ENCODE results near the gene ATF7. TPM values are rescaled to one million over a fixed set of nuclear protein-coding genes. Genes with fewer than 3 reads are reported as not detected.

The ATF7 gene
- polyA plus RNA-seq, 1 of the 3 experiments (the other 2 are of a cell fraction) = 12.8 TPM

- Histone ChIP-seq H3K4me3 (ENCODE audit: low read depth in 2 of 2, low read length in 1 of 2) (no peak overlapping the region), H3K27ac (ENCODE audit: low read depth in 2 of 2, low read length in 1 of 2) (no peak overlapping the region), H2AFZ (ENCODE audit: low read depth) (no peak overlapping the region), H3K9me2 (no peaks in the 10 kb centered on the region), H3K4me2 (no peak overlapping the region), H3K9ac (no peak overlapping the region), H3K27me3 (ENCODE audit: insufficient read depth) (no peaks in the 10 kb centered on the region), H3K36me3 (replicated peaks in 1 of 2; ENCODE audit: control insufficient read depth in 1 of 2, insufficient read depth in 2 of 2, low read length in 1 of 2) (peaks cover 52 to 62% of the 10 kb centered on the region in 2 experiments), H3F3A (replicated peaks; ENCODE audit: insufficient read depth) (no peaks in the 10 kb centered on the region), H4K20me1 (ENCODE audit: insufficient read depth) (no peaks in the 10 kb centered on the region), H3K79me2 (ENCODE audit: insufficient read depth) (no peaks in the 10 kb centered on the region), H3K4me1 (ENCODE audit: control insufficient read depth in 1 of 2, insufficient read depth in 2 of 2, low read depth in 1 of 2, low read length in 1 of 2) (no peaks in the 10 kb centered on the region), H3K9me3 (no peaks in the 10 kb centered on the region)
- WGBS (ENCODE audit: low lambda C conversion rate) = 80% methylated on average over 6 of the region's 6 CpGs
- POLR2A ChIA-PET = no interaction called here
- no peak for DNase-seq
- TF ChIP-seq USF2 (IDR thresholded peaks at IDR 0.05; ENCODE audit: borderline replicate concordance, low read depth, low read length) = no peak
- no peak for TF ChIP-seq IRF3 (IDR thresholded peaks at IDR 0.05; ENCODE audit: low read depth, low read length)
- TF ChIP-seq GATA2 (CRISPR knock-in tag; IDR thresholded peaks at IDR 0.05) = no peak
- TF ChIP-seq CTCF (IDR thresholded peaks at IDR 0.05) = no peak
- TF ChIP-seq TEAD4 (IDR thresholded peaks at IDR 0.05; ENCODE audit: borderline replicate concordance, insufficient read depth) = no peak
- no peak for TF ChIP-seq NFIC (IDR thresholded peaks at IDR 0.05; ENCODE audit: borderline replicate concordance)
- no peak for TF ChIP-seq ELF1 (IDR thresholded peaks at IDR 0.05)
- no peak for TF ChIP-seq GABPA (IDR thresholded peaks at IDR 0.05; ENCODE audit: low read depth)
- TF ChIP-seq, protein P1, sequence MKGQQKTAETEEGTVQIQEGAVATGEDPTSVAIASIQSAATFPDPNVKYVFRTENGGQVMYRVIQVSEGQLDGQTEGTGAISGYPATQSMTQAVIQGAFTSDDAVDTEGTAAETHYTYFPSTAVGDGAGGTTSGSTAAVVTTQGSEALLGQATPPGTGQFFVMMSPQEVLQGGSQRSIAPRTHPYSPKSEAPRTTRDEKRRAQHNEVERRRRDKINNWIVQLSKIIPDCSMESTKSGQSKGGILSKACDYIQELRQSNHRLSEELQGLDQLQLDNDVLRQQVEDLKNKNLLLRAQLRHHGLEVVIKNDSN (IDR thresholded peaks at IDR 0.05; ENCODE audit: borderline replicate concordance, low read depth) = no peak
- TF ChIP-seq EZH2phosphoT487 (IDR thresholded peaks at IDR 0.05; ENCODE audit: borderline replicate concordance, low read depth) = no peak
- CTCF ChIA-PET = interaction anchor here (1.2 to 4.0 kb wide), 4 partner anchors 9 to 232 kb away, joined by 4 to 19 read pairs (median 6); partner anchors contain the start of gene AAAS
Observed at GRCh38 chr12:53514628-53515290, 111.4 kb downstream of the ATF7 start.

Measured in SK-N-SH (cell line).